HL-60/S4 treated with retinoic acid at 250 ng/mL for 4 days and 3 days (cell line): ENCODE measurements around the gene PSG1.
"Not testable (repeated sequence)": the region's sequence is repeated elsewhere in the genome, so short reads cannot be mapped to it uniquely, and the experiment has no call there.

Experiments used
- in situ Hi-C: fragments of 300-500 bp; cut with MboI; formaldehyde crosslinking; loops from 2 replicates; pipeline ENCODE4 v1.7.0; 2022; ENCODE audit warnings: low sequenced_read_pairs

PSG1 gene

GRCh38 chr19:42882010-42882409 is 2.5 kb upstream of the PSG1 start:
- in situ Hi-C loops = not testable (repeated sequence)

GRCh38 chr19:42881279-42881678 is 1.8 kb upstream of the PSG1 start:
- in situ Hi-C loops = not testable (repeated sequence)

DNA sequence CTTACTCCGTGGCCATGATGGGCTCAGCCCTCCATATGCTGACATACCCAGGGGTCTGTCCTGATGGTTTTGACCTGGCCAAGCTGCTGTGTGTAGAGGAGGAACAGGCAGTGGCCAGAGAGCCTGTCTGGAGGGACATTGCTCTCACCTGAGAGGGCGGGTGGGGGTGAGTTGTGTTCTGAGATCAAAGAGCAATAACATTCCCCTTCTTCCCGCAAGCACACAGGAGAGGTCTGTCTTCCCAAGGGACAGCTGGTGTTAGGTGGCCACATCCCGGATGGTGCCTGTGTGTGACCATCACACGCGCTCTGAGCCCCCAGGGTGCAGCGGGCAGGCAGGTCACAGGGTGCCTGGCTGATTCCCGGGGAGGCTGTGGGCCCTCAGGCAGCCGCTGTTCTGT is 1.1 kb upstream of the PSG1 start:
- in situ Hi-C loops = not testable (repeated sequence)

GRCh38 chr19:42876596-42876995 is 2.9 kb downstream of the PSG1 start:
- in situ Hi-C loops = not testable (repeated sequence)

DNA sequence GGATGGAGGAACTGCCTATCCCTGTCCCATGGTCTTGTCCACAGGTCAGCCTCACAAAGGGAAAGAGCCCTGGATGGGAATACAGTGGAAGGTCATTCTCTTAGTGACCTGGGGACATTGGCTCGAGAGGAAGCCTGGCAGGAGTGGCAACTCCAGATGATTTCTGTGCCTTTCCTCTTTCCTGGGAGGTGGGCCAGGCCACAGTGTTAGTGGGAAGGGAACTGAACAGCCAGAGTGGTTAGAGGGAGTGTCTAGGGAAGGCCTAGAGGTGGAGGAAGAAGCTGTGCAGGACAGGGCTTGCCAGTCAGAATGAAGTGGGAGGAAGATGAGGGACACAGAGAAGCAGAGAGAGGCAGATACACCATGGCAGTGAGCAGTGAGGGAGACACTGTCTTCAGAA is 3.6 kb downstream of the PSG1 start:
- in situ Hi-C loops = not testable (repeated sequence)

GRCh38 chr19:42874901-42875813 is 4.4 kb downstream of the PSG1 start:
- in situ Hi-C loops = not testable (repeated sequence)

- in situ Hi-C loops = not testable (repeated sequence)
Observed at GRCh38 chr19:42874136-42874535, 5.4 kb downstream of the PSG1 start.

GRCh38 chr19:42872608-42873007 is 6.9 kb downstream of the PSG1 start:
- in situ Hi-C loops = no loop called here

DNA sequence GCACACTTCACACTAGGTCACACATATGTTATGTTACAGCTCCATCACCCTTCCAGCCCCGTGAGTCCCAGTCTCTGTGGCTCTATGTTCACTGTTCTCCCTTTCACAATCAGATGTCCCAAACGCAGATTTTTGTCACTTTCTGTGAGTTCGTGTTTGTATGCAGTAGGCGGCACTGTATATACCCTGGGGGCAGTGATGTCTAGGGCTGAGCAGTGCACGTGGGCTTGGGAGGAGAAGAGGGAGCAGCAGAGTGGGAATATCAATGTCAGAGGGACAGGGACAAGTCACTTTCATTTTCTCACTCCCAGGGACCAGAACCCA is 22.0 kb downstream of the PSG1 start:
- in situ Hi-C loops = no loop called here

DNA sequence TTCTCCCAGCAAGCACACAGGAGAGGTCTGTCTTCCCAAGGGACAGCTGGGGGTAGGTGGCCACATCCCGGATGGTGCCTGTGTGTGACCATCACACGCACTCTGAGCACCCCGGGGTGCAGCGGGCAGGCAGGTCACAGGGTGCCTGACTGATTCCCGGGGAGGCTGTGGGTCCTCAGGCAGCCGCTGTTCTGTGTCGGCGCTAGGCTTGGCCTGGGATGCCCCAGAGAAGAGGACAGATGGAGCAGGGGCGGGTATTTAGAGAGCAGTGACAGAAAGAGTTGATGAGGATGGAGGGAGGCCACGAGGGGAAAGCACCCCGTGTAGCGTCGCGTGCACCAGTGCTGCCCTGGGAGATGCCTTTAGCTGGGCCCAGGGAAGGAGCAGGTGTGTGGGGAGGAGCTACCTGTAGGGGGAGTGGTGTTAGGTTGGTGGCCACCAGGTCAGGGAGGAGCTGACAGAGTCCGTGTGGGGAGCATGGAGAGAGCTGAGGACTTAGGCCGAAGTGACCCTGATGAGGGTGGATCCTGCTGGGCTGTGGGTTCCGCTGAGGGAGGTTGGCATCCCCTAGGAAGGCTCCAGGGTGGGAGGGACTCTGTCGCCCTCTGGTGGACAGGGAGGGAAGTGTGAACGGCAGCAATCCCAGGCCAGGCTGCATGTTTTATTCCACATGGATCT is 22.5 kb downstream of the PSG1 start:
- in situ Hi-C loops = not testable (repeated sequence)

GRCh38 chr19:42854745-42855144 is 24.8 kb downstream of the PSG1 start:
- in situ Hi-C loops = not testable (repeated sequence)

GRCh38 chr19:42853231-42853630 is 26.3 kb downstream of the PSG1 start:
- in situ Hi-C loops = not testable (repeated sequence)

DNA sequence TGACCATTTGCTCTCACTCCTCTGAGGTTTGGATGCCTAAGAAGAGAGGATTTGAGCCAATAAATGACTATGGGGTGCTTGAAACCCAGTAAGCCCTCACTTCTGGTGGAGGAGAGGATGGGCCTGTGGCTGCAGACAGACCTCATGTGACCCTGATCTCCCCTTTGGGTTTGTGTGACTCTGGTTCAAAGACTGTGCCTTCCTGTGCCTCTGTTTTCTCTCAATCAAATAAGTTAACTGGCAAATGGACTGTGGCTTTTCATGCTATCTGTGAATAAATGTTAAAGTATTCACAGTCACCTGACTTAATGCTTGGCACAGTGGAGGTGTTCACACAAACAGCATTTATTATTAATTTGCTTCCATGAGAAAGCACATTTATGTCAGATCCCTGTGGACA is 26.7 kb downstream of the PSG1 start:
- in situ Hi-C loops = not testable (repeated sequence)

GRCh38 chr19:42851718-42852280 is 27.7 kb downstream of the PSG1 start:
- in situ Hi-C loops = not testable (repeated sequence)

GRCh38 chr19:42850981-42851717 is 28.4 kb downstream of the PSG1 start:
- in situ Hi-C loops = no loop called here

DNA sequence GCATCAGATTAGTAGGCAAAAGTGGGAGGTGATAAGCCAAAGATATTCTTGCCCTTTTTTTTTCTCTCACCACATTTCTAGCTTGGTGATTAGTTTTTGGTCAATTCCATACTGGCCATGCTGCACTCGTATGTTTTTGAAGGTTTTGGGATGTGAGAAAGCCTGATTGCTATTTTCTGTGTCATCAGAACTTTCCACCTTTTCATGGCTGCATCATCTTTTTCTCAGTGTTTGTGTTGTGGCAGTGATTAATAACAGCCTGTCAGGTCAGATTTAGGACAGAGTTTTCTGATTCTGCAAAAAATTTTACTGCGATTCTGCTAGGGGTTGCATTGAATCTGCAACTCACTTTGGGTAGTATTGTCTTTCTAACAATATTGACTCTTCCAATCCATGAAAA is 32.9 kb downstream of the PSG1 start:
- in situ Hi-C loops = no loop called here

DNA sequence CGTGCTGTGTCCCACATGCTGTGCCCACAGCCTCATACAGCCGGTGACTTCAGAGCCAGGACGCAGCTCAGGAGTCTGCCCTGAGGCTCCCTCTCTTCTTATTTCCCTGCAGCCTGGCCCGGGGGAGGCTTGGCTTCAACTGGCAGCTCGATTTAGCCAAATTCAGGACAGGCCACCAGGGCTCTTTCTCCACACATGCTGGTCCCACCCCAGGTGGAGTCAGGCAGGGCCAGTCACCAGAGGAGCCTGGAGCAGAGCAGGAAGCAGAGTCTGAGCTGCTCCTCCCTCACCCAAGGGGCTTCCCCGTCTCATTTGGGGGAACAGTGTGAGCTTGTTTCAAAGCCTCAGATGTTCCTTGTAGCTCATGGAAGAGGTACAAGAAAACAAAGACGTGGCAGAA is 35.9 kb downstream of the PSG1 start:
- in situ Hi-C loops = not testable (repeated sequence)

DNA sequence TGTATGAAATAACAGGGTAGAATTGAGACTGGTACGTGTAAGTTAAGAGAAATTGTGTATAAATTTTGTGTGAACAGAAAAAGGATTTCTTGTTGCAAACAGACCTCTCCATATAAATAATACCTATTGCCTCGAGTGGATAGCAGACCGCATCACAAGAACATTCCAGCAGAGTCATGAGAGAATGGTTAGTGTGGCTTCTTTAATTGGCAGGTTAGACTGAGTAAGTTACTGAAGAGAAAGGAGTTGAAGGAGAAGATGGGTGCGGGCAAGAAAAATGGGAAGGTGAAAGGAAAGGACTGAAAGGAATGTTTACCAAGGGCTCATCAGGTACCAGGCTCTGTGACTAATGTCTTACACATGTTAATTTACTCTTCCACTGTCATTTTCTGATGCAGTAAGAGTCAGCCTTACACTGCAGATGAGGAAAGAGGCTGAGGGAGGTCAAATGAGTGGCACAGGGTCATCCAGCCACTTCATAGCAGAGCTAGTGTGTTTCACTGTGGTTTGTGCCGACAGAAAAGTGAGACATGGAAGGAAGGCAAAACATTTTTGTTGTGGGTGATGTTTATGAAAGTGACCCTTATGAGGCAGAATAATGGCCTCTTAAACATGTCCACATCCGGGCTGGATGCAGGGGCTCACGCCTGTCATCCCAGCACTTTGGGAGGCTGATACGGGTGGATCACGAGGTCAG is 46.6 kb downstream of the PSG1 start:
- in situ Hi-C loops = not testable (repeated sequence)

DNA sequence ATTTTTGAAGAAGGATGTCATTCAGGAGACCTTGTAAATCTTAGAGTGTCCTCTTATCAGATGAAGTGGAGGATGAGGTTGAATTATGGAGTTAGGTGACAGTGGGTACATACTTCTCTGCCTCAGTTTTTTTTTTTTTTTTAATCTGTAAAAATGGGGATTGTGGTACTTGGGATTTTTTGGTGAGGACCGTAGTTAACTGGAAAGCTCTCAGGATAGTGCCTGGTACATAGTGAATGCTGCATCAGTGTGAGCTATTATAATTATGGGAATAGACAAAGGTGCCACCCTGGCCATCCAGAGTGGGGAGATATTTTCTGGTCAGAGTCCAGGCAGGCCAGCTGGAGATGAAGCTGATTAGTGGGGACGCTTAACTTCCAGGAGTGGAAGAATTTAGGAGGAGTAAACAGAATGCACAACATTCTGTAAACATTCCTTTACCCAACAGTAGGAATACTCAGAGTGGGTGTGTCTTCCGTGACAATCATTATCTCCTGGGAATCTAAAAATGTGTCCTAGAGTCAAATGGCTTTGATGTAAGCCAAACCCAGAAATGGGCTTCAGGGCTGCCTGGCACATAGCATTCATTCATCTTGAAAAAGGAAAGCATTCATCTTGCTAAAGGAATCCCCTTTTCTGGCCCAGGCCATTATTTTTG is 47.4 kb downstream of the PSG1 start:
- in situ Hi-C loops = not testable (repeated sequence)
